Activated CD4-positive, alpha-beta T cell treated with anti-CD3 and anti-CD28 coated beads for 36 hours (primary cell): ENCODE results near the gene ATOH8. TPM values are rescaled to one million over a fixed set of nuclear protein-coding genes. Genes with fewer than 3 reads are reported as not detected.

ENCODE experiments used
- ATAC-seq: fragments of 200-7000 bp; cut with Tn5 transposase; one replicate; pipeline ENCODE4 v1.10.0; 2021; ENCODE audit warnings: mild to moderate bottlenecking, moderate library complexity
- CTCF ChIA-PET: fragments of 350-600 bp; sonication (Branson Sonifier 250); formaldehyde crosslinking; loops from one replicate; lab custom pipeline; 2021; ENCODE audit warnings: antibody characterized with exemption; lab: Charles Lee
- POLR2A ChIA-PET: fragments of 350-600 bp; sonication (Branson Sonifier 250); formaldehyde crosslinking; loops from one replicate; lab custom pipeline; 2021; ENCODE audit warnings: antibody characterized with exemption, inconsistent platforms; lab: Charles Lee
- DNase-seq: peaks from one replicate; pipeline ENCODE4 v3.0.0-alpha.2; 2020
- H3K27ac Mint-ChIP-seq: one replicate; pipeline ENCODE4 v1.8.0; 2021; ENCODE audit warnings: mixed read lengths
- H3K27me3 Mint-ChIP-seq: one replicate; pipeline ENCODE4 v1.8.0; 2021; ENCODE audit warnings: mixed read lengths
- H3K36me3 Mint-ChIP-seq: one replicate; pipeline ENCODE4 v1.8.0; 2021; ENCODE audit warnings: low read depth, mixed read lengths
- H3K4me1 Mint-ChIP-seq: one replicate; pipeline ENCODE4 v1.8.0; 2021; ENCODE audit warnings: mixed read lengths
- H3K4me3 Mint-ChIP-seq: one replicate; pipeline ENCODE4 v1.8.0; 2021; ENCODE audit warnings: mild to moderate bottlenecking, moderate library complexity, mixed read lengths
- H3K9me3 Mint-ChIP-seq: one replicate; pipeline ENCODE4 v1.8.0; 2021; ENCODE audit warnings: low read depth, mixed read lengths
- intact Hi-C, 2 experiments: fragments of 100-400 bp; cut with DNase I in 1 of 2; cut with micrococcal nuclease in 1 of 2; formaldehyde crosslinking; loops; one replicate each; pipeline versions ENCODE4 v1.14.2 to v1.15.1; 2022 to 2024; cut with DNase I, micrococcal nuclease
- total RNA-seq, 2 experiments: library from RNA; stranded (reverse); gene quantifications; one replicate each; pipeline ENCODE4 v1.2.3, GENCODE V29; 2021

Gene ATOH8, protein sequence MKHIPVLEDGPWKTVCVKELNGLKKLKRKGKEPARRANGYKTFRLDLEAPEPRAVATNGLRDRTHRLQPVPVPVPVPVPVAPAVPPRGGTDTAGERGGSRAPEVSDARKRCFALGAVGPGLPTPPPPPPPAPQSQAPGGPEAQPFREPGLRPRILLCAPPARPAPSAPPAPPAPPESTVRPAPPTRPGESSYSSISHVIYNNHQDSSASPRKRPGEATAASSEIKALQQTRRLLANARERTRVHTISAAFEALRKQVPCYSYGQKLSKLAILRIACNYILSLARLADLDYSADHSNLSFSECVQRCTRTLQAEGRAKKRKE
- total RNA-seq: not detected

DNA sequence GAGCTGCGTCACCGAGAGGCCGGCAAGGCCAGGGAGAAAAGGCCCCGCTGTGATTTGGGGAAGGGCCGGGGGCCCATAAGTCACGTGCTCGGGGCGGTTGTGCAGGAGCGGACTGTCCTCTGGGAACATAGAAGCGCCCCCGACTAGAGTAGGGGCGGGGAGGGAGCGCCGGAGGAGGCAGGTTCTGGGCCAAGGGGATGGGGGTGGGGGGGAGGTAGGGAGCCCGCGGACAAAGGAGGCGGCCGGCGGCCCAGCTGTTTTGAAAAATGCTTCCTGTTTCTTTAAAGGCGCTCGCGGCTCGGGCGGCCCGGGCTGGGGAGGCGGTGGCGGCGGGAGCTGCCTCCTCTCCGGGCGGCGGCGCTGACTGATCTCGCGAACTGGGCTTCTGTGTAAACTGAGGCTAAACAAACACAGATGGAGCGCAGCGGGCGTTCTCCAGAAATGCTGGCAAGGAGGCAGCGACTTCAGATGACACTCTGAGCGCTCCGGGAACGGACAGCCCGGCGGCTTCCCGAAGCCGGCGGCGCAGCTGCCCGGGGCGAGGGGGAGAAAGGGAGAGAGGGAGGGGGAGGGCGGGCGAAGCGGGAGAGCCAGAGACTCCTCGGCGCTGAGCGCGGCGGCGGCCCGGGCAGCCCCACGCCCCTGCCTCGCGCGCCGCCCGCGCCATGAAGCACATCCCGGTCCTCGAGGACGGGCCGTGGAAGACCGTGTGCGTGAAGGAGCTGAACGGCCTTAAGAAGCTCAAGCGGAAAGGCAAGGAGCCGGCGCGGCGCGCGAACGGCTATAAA is at the start of gene ATOH8:
TSS of gene ATOH8 (plus strand) at position 467 of the 788 bp plus-strand sequence. CDS start at position 666, 199 bp downstream.
- ChIA-PET POLR2A (no interaction called here), CTCF (interaction anchor here (0.6 to 5.5 kb wide), 8 partner anchors 9 to 329 kb away, joined by 3 to 72 read pairs (median 3); no protein-coding TSS in a partner anchor)
- DNase-seq: peak; percentile 55
- peak within 1 kb of the TSS; percentile 62 for H3K4me3 Mint-ChIP-seq
- H3K9me3 Mint-ChIP-seq: no peaks in the 10 kb centered on the region
- H3K27me3 Mint-ChIP-seq: peaks cover 55% of the 10 kb centered on the region
- ATAC-seq: no peak
- intact Hi-C loops: no loop called here
- no peak within 1 kb of the TSS for H3K27ac Mint-ChIP-seq
- no peaks in the 10 kb centered on the region for H3K36me3 Mint-ChIP-seq
- H3K4me1 Mint-ChIP-seq: peaks cover 13% of the 10 kb centered on the region

- Mint-ChIP-seq H3K4me3 (no peak overlapping the region), H3K9me3 (no peaks in the 10 kb centered on the region), H3K27ac (no peak overlapping the region), H3K4me1 (peaks cover 29% of the 10 kb centered on the region), H3K27me3 (peaks cover 7% of the 10 kb centered on the region), H3K36me3 (no peaks in the 10 kb centered on the region)
- POLR2A ChIA-PET: no interaction called here
- CTCF ChIA-PET: interaction anchor here (0.6 to 6.6 kb wide), 7 partner anchors 7 to 403 kb away, joined by 3 to 53 read pairs (median 4); no protein-coding TSS in a partner anchor
- ATAC-seq (no peak), DNase-seq (no peak)
- intact Hi-C loops: no loop called here
Measured at GRCh38 chr2:85704038-85704437, 49.8 kb upstream of the ATOH8 start.

- DNase-seq: peak; percentile 24
- H3K4me3 Mint-ChIP-seq: no peak overlapping the region
- H3K27me3 Mint-ChIP-seq: peaks cover 7% of the 10 kb centered on the region
- intact Hi-C loops: no loop called here
- peaks cover 29% of the 10 kb centered on the region for H3K4me1 Mint-ChIP-seq
- no peak overlapping the region for H3K27ac Mint-ChIP-seq
- POLR2A ChIA-PET: no interaction called here
- CTCF ChIA-PET: interaction anchor here (0.7 to 6.6 kb wide), 9 partner anchors 8 to 303 kb away, joined by 3 to 53 read pairs (median 5); no protein-coding TSS in a partner anchor
- H3K9me3 Mint-ChIP-seq: no peaks in the 10 kb centered on the region
- ATAC-seq: no peak
- H3K36me3 Mint-ChIP-seq: no peaks in the 10 kb centered on the region
Measured at GRCh38 chr2:85704800-85705679, 48.8 kb upstream of the ATOH8 start.

- Mint-ChIP-seq H3K36me3 (no peaks in the 10 kb centered on the region), H3K27me3 (peaks cover 7% of the 10 kb centered on the region)
Measured at GRCh38 chr2:85705680-85706039, 48.1 kb upstream of the ATOH8 start.

GRCh38 chr2:85706063-85706462 is 47.7 kb upstream of the ATOH8 start:
- H3K27ac Mint-ChIP-seq: no peak overlapping the region
- H3K4me1 Mint-ChIP-seq: peaks cover 29% of the 10 kb centered on the region

More at GRCh38 chr2:85705680-85706039, 48.1 kb upstream of the ATOH8 start:
- Mint-ChIP-seq H3K27ac (no peak overlapping the region), H3K4me3 (no peak overlapping the region), H3K4me1 (peaks cover 29% of the 10 kb centered on the region), H3K9me3 (no peaks in the 10 kb centered on the region)
- CTCF ChIA-PET: interaction anchor here (0.6 to 6.6 kb wide), 11 partner anchors 9 to 283 kb away, joined by 3 to 53 read pairs (median 5); no protein-coding TSS in a partner anchor
- intact Hi-C loops: no loop called here
- DNase-seq: no peak
- POLR2A ChIA-PET: no interaction called here
- ATAC-seq: no peak

DNA sequence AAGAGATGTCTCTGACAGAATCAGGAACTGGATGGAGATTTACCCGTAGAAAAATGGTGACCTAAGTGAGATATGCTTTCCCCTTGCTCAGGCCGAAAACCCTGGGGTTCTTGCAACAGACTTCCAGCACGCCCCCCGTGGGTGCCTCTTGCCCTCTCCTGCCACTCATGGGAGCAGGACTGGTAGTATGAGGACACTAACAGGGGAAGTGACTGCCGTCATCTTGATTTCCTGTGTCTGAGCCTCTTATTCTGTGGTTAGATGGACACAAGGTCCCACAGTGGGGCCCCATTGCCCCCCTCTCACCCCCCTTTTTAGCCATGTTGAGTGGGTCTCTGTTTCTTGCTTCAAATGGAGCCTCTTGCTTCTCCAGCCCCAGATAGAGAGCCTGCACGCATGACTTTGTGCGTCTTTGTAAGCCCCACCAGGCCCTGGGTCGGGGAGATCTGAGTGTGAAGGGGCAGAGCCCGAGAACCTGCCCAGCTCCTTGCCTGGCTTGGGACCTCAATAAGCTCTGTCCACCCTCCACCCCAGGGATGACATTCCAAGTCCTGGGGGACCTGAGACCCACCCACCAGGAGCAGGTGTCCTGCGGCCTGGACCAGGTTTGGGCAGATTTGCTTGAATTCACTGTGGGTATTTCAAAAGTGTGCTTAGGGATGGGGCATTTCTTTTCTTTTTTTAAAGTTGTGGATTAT is 47.0 kb upstream of the ATOH8 start:
- Mint-ChIP-seq H3K4me3 (no peak overlapping the region), H3K9me3 (no peaks in the 10 kb centered on the region), H3K36me3 (no peaks in the 10 kb centered on the region), H3K4me1 (peaks cover 27% of the 10 kb centered on the region), H3K27me3 (peaks cover 7% of the 10 kb centered on the region), H3K27ac (peak overlapping the region; percentile 44)
- ATAC-seq (no peak), DNase-seq (no peak)
- ChIA-PET CTCF (interaction anchor here (0.6 to 6.6 kb wide), 18 partner anchors 10 to 607 kb away, joined by 3 to 53 read pairs (median 4); no protein-coding TSS in a partner anchor), POLR2A (no interaction called here)
- intact Hi-C loops: loop anchor here (1.0 kb wide), 3 partner anchors 27 to 286 kb away; no protein-coding TSS in a partner anchor

More at GRCh38 chr2:85706063-85706462, 47.7 kb upstream of the ATOH8 start:
- intact Hi-C loops: no loop called here
- Mint-ChIP-seq H3K36me3 (no peaks in the 10 kb centered on the region), H3K27me3 (peaks cover 7% of the 10 kb centered on the region), H3K4me3 (no peak overlapping the region), H3K9me3 (no peaks in the 10 kb centered on the region)
- no peak for ATAC-seq
- ChIA-PET CTCF (interaction anchor here (0.6 to 6.6 kb wide), 11 partner anchors 9 to 282 kb away, joined by 3 to 53 read pairs (median 5); no protein-coding TSS in a partner anchor), POLR2A (no interaction called here)
- DNase-seq: no peak

DNA sequence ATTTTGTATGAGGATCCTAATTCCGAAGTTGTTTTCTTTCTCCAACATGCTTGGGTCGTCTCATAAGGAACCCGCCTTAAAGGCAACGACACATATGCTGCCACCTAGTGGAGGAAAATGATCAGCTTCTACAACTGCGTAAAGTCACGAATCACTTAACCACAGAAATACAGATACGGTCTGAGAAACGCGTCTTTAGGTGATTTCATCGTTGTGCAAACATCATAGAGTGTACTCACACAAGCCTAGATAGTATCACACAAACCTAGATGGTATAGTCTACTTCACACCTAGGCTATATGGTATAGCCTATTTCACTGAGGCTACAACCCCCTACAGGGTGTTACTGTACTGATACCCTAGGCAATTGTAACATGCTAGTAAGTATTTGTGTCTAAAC is 46.5 kb upstream of the ATOH8 start:
- H3K4me3 Mint-ChIP-seq: no peak overlapping the region
- ChIA-PET CTCF (interaction anchor here (0.6 to 6.6 kb wide), 26 partner anchors 12 to 606 kb away, joined by 3 to 53 read pairs (median 3); no protein-coding TSS in a partner anchor), POLR2A (no interaction called here)
- peak; percentile 72 for DNase-seq
- H3K27me3 Mint-ChIP-seq: peaks cover 7% of the 10 kb centered on the region
- H3K9me3 Mint-ChIP-seq: no peaks in the 10 kb centered on the region
- peak overlapping the region; percentile 44 for H3K27ac Mint-ChIP-seq
- peaks cover 21% of the 10 kb centered on the region for H3K4me1 Mint-ChIP-seq
- peak; percentile 95 for ATAC-seq
- intact Hi-C loops: loop anchor here (1.0 kb wide), 3 partner anchors 28 to 287 kb away; no protein-coding TSS in a partner anchor
- no peaks in the 10 kb centered on the region for H3K36me3 Mint-ChIP-seq

GRCh38 chr2:85708641-85709040 is 45.1 kb upstream of the ATOH8 start:
- Mint-ChIP-seq H3K27me3 (peaks cover 7% of the 10 kb centered on the region), H3K4me1 (peaks cover 12% of the 10 kb centered on the region), H3K36me3 (no peaks in the 10 kb centered on the region), H3K4me3 (no peak overlapping the region), H3K9me3 (no peaks in the 10 kb centered on the region), H3K27ac (no peak overlapping the region)
- POLR2A ChIA-PET: no interaction called here
- no peak for DNase-seq
- intact Hi-C loops: no loop called here
- CTCF ChIA-PET: interaction anchor here (0.7 to 6.6 kb wide), 16 partner anchors 10 to 119 kb away, joined by 3 to 53 read pairs (median 5); no protein-coding TSS in a partner anchor
- ATAC-seq: no peak

DNA sequence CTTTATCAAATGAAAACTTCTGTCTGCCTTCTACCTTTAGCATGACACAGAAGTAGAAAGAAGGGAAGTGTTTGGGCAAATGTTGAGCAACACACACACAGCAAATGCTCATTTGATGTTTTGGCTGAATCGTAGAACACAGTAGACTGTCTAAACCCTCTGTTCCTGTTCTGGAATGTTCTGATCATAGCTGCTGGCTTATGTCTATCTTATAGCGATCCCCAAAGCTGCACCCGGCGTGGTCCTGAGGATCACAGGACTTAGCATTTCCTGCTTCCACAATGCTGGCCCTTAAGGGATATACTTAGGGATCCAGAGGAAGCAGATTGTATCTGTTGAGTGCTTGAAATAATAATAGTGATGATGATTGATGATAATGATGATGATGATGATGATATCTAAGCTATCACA is 44.4 kb upstream of the ATOH8 start:
- Mint-ChIP-seq H3K27me3 (peaks cover 7% of the 10 kb centered on the region), H3K9me3 (no peaks in the 10 kb centered on the region), H3K4me3 (no peak overlapping the region), H3K4me1 (peaks cover 12% of the 10 kb centered on the region), H3K36me3 (no peaks in the 10 kb centered on the region), H3K27ac (no peak overlapping the region)
- CTCF ChIA-PET: interaction anchor here (0.5 to 6.6 kb wide), 16 partner anchors 10 to 370 kb away, joined by 3 to 53 read pairs (median 4); no protein-coding TSS in a partner anchor
- ATAC-seq (no peak), DNase-seq (no peak)
- POLR2A ChIA-PET: no interaction called here
- intact Hi-C loops: no loop called here
